AG08395 (cell line): ENCODE results near the gene NXPH4.

ENCODE experiments used
- DNase-seq: peaks from one replicate; pipeline ENCODE4 v3.0.0; 2012; ENCODE audit warnings: mixed read lengths, low spot score

Gene NXPH4

GRCh38 chr12:57219205-57219992, 2.8 kb downstream of the NXPH4 start:
- no peak for DNase-seq

GRCh38 chr12:57219993-57220754, 3.6 kb downstream of the NXPH4 start:
- no peak for DNase-seq

DNA sequence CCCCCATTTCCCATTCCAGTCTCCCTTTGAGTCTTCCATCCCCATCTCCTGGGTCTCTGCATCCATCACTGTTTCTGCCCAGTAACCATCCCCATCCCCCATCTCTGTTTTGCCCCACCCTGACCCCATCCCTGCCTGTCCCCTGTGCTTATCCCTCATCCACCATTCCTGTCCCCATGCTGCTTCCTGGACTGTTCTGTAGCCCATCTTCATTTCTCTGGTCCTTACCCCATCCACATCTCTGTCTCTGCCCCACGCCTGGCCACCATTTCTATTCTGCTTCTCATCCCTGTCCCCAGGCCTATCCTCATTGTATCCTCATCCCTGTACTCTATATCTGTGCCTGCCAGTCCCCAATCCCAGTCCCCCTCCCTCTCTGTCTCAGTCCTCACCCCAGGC, 4.2 kb downstream of the NXPH4 start:
- DNase-seq: no peak

- DNase-seq: no peak
Observed at GRCh38 chr12:57221169-57221917, 4.7 kb downstream of the NXPH4 start.

GRCh38 chr12:57222286-57223190, 5.9 kb downstream of the NXPH4 start:
- no peak for DNase-seq

DNA sequence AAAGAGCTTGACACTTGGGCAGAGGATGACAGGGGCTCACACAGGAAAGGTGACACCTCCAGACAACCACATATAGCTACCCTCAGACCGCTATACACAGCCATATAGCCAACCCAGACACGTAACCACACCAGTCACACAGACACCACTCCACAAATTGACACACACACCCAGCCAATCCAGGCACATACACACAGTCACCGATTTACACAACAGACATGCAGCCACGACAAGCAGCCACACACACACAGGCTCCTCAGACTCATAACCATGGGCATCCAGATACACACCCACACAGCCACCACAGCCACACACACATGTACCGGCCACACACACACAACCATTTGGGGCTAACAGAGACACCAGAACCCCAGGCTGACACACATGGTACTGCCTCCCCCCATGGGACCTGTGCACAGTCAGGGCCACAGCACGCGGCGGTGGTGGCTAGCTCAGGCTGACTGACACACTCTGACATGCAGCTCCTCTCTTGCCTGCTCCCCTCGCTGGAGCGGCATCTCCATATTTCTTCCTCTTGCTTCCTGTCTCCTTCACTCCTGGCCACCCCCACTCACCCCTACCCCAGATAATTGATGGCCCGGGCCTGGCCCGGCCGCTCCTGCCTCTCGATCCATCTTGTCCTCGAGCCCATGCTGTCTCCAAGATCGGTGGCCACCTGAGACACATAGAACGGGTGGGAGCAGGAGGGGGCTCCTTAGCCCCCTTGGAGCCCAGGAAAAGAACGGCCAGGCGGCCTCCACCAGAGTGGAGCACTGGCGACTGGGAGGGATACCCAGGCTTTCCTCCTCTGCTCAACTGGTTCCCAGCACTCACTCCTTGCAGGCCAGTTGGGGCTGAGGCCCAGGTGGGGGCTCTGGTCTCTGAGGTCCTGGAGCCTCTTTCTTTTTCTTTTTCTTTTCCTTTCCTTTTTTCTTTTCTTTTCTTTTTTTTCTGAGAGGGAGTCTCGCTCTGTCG, 6.9 kb downstream of the NXPH4 start:
- DNase-seq: no peak

GRCh38 chr12:57224278-57224972, 7.8 kb downstream of the NXPH4 start:
- DNase-seq: no peak

GRCh38 chr12:57224973-57225679, 8.5 kb downstream of the NXPH4 start:
- no peak for DNase-seq

DNA sequence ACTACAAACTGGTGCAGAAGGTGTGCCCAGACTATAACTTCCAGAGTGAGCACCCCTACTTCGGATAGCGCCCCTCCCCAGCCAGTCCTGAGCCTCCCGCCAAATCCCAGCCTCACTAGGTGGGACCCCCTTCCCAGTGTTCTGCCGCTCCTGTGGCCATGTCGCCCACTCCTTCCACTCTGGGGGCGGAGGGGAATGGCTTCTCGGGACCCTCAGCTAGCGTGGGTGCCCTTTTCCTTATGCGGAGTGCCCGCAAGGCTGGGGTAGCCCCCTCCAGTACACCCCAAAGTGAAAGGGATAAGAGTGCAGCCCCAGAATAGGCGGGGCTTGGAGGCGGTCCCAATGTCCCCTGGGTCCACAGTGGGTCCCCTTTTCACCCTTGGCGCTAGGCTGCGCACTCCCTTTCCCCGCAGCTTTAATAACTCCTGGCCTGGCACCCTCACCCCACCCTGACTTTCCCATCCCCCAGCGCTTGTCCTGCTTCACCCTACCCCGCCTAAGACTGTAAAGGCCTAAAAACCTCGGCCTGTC, 9.2 kb downstream of the NXPH4 start:
- no peak for DNase-seq

DNA sequence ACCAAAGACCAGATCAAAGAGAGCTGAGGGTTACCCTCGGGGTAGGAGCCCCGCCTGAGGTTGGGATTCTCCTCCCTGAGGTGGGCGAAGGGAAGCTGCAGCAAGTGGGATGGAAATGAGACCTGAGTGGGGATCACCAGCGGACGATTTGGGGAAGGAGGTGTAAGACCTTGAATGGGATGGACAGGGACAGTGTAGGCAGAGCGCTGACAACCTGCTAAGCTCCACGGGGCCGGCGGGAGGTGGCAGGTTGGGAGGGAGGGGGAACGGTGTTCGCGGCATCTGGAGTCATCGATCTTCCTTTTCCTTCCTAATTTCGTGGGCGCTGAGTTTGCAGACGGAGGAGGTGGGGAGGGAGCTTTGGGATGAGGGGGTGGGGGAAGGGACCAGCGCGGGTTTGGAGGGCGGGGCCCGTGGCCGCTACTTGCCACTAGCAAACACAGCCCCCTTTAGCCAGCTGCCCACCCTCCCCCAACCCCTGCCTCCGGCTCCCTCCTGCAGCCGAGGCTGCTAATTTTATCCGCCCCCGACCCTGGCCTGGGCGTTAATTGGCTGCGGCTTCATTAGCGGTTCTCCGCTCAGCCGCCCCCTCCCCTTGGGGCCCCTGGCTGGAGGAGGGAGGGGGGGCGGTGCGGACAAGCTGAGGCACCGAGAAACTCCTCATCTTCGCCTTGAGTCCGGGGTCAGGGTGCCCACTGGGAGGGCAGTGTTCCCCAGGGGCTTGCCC, 10.2 kb downstream of the NXPH4 start:
- no peak for DNase-seq

- no peak for DNase-seq
Observed at GRCh38 chr12:57227315-57228115, 10.9 kb downstream of the NXPH4 start.

- DNase-seq: no peak
Observed at GRCh38 chr12:57229046-57229633, 12.5 kb downstream of the NXPH4 start.

- DNase-seq: peak; percentile 100
Observed at GRCh38 chr12:57229634-57230380, 13.2 kb downstream of the NXPH4 start, which contains the start of gene SHMT2. Gene SHMT2 (plus strand): TSS chr12:57229711. CDS start chr12:57229779, 68 bp downstream.

DNA sequence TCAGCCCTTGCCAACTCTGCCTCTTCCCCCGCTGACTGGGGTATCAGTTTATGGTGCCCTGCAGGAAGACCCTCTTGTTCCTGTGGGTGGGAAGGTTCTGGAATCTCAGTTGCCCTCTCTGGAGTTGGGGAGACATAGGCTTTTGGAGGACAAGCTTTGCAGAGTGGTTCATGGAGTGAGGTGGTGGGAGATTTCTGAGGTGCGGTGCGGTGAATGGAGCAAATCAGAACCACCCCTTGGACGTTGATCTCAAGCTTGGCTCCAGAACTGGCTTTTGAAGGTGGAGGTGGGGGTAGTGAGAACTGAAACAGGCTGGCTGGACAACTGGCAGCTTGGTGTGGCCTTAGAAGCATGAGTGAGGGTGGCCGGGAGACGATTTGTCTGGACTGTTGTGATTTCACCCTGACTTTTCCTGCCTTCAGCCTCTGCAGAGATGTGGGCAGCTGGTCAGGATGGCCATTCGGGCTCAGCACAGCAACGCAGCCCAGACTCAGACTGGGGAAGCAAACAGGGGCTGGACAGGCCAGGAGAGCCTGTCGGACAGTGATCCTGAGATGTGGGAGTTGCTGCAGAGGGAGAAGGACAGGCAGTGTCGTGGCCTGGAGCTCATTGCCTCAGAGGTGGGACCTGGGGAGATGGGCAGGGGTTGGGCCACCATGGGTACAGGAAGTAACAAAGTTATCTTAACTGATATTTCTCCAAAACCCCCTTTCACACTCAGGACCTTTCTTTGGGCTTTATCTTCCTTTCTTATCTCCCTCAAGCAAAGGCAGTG, 14.0 kb downstream of the NXPH4 start:
- no peak for DNase-seq

DNA sequence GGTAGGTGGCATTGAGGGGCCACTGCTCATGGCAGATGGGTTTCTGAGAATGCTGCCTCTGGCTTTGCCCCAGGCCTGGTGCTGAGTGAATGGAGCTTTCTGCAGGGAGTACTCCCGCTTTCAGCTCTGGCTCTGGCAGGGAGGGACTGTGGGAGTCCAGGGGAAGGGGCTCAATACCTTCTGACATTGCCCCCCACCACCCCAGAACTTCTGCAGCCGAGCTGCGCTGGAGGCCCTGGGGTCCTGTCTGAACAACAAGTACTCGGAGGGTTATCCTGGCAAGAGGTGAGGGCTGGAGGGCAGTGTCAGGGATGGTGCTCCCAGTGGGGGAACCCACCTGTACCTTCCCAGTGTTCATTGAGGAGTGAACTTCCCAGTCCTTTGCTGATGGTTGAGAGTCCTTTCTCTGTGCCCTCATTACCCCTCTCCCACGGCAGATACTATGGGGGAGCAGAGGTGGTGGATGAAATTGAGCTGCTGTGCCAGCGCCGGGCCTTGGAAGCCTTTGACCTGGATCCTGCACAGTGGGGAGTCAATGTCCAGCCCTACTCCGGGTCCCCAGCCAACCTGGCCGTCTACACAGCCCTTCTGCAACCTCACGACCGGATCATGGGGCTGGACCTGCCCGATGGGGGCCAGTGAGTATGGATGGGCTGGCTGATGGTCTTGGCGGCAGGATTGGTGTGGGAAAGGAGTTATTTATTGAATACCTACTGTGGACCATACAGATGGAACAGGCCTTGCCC, 14.9 kb downstream of the NXPH4 start:
- no peak for DNase-seq
